GM19467 (cell line): Measurements from ENCODE around the gene PLEKHA1.

Source experiments
- ATAC-seq: cut with Tn5 transposase; IDR thresholded peaks from one replicate; pipeline ENCODE4 v1.9.1; 2021; ENCODE audit warnings: mild to moderate bottlenecking, moderate library complexity; ENCODE audit not compliant: unreplicated experiment

The PLEKHA1 gene

GRCh38 chr10:122375679-122376160 lies 1.2 kb downstream of the PLEKHA1 start:
- no peak for ATAC-seq

GRCh38 chr10:122376364-122376961 lies 2.0 kb downstream of the PLEKHA1 start:
- no peak for ATAC-seq

GRCh38 chr10:122379041-122379440 lies 4.5 kb downstream of the PLEKHA1 start:
- ATAC-seq = no peak

- ATAC-seq = no peak
Observed at GRCh38 chr10:122379537-122379936, 5.0 kb downstream of the PLEKHA1 start.

GRCh38 chr10:122380703-122381102 lies 6.2 kb downstream of the PLEKHA1 start:
- ATAC-seq = no peak

- no peak for ATAC-seq
Observed at GRCh38 chr10:122381680-122382079, 7.2 kb downstream of the PLEKHA1 start.

GRCh38 chr10:122386514-122386913 lies 12.0 kb downstream of the PLEKHA1 start:
- ATAC-seq = no peak

GRCh38 chr10:122387572-122387971 lies 13.1 kb downstream of the PLEKHA1 start:
- no peak for ATAC-seq

GRCh38 chr10:122388287-122388997 lies 13.9 kb downstream of the PLEKHA1 start:
- ATAC-seq = no peak

GRCh38 chr10:122390271-122390670 lies 15.8 kb downstream of the PLEKHA1 start:
- no peak for ATAC-seq

- ATAC-seq = no peak
Observed at GRCh38 chr10:122390679-122391078, 16.2 kb downstream of the PLEKHA1 start.

GRCh38 chr10:122391875-122392274 lies 17.4 kb downstream of the PLEKHA1 start:
- ATAC-seq = no peak

GRCh38 chr10:122392835-122393234 lies 18.3 kb downstream of the PLEKHA1 start:
- no peak for ATAC-seq

GRCh38 chr10:122393288-122393687 lies 18.8 kb downstream of the PLEKHA1 start:
- ATAC-seq = no peak

GRCh38 chr10:122402548-122403131 lies 28.1 kb downstream of the PLEKHA1 start:
- no peak for ATAC-seq

- no peak for ATAC-seq
Observed at GRCh38 chr10:122404576-122404975, 30.1 kb downstream of the PLEKHA1 start.

- no peak for ATAC-seq
Observed at GRCh38 chr10:122407375-122408125, 33.0 kb downstream of the PLEKHA1 start.

- ATAC-seq = no peak
Observed at GRCh38 chr10:122413327-122413726, 38.8 kb downstream of the PLEKHA1 start.

GRCh38 chr10:122417667-122418066 lies 43.2 kb downstream of the PLEKHA1 start:
- no peak for ATAC-seq

GRCh38 chr10:122419016-122419415 lies 44.5 kb downstream of the PLEKHA1 start:
- ATAC-seq = no peak

- no peak for ATAC-seq
Observed at GRCh38 chr10:122419876-122420623, 45.5 kb downstream of the PLEKHA1 start.
